Activated B cell treated with CpG ODN at 0.5 μM for 24 hours (primary cell): Measurements from ENCODE around the gene RHOF. TPM values are rescaled to one million over a fixed set of nuclear protein-coding genes. Genes with fewer than 3 reads are reported as not detected.

Experiments used
- ATAC-seq: fragments of 200-7000 bp; cut with Tn5 transposase; one replicate; pipeline ENCODE4 v1.10.0; 2021; ENCODE audit warnings: low read depth, mild to moderate bottlenecking, moderate library complexity
- CTCF ChIA-PET: fragments of 350-600 bp; sonication (Branson Sonifier 250); formaldehyde crosslinking; loops from one replicate; lab custom pipeline; 2021; ENCODE audit warnings: antibody characterized with exemption; lab: Charles Lee
- POLR2A ChIA-PET: fragments of 350-600 bp; sonication (Branson Sonifier 250); formaldehyde crosslinking; loops from one replicate; lab custom pipeline; 2021; ENCODE audit warnings: antibody characterized with exemption; lab: Charles Lee
- DNase-seq: peaks from one replicate; pipeline ENCODE4 v3.0.0; 2022
- H3K27ac Mint-ChIP-seq: one replicate; pipeline ENCODE4 v1.8.0; 2020; ENCODE audit warnings: mixed read lengths
- H3K27me3 Mint-ChIP-seq: one replicate; pipeline ENCODE4 v1.8.0; 2021; ENCODE audit warnings: mixed read lengths
- H3K36me3 Mint-ChIP-seq: one replicate; pipeline ENCODE4 v1.8.0; 2021; ENCODE audit warnings: low read depth, mixed read lengths
- H3K4me1 Mint-ChIP-seq: one replicate; pipeline ENCODE4 v1.8.0; 2021; ENCODE audit warnings: mixed read lengths
- H3K4me3 Mint-ChIP-seq: one replicate; pipeline ENCODE4 v1.8.0; 2020; ENCODE audit warnings: mild to moderate bottlenecking, mixed read lengths
- H3K9me3 Mint-ChIP-seq: one replicate; pipeline ENCODE4 v1.8.0; 2020; ENCODE audit warnings: mixed read lengths
- CTCF ChIP-seq: fragments of 200-600 bp; IDR thresholded peaks from one replicate; pipeline ENCODE4 v1.8.0; 2022; ENCODE audit warnings: antibody characterized with exemption, mild to moderate bottlenecking
- intact Hi-C: fragments of 100-400 bp; cut with micrococcal nuclease; formaldehyde crosslinking; loops from one replicate; pipeline ENCODE4 v1.15.1; 2024
- total RNA-seq: library from RNA; stranded (reverse); gene quantifications from 2 replicates; pipeline ENCODE4 v1.2.3, GENCODE V29; 2022

Gene RHOF
- total RNA-seq, 1 donor from 2014 or later, result 142 TPM

- TF ChIP-seq CTCF, result no peak
- CTCF ChIA-PET, result no interaction called here
- Mint-ChIP-seq H3K9me3 (no peaks in the 10 kb centered on the region), H3K27me3 (no peaks in the 10 kb centered on the region), H3K36me3 (no peaks in the 10 kb centered on the region), H3K4me3 (no peak overlapping the region), H3K27ac (no peak overlapping the region), H3K4me1 (no peaks in the 10 kb centered on the region)
- no peak for ATAC-seq
- DNase-seq, result no peak
- intact Hi-C loops, result no loop called here
- POLR2A ChIA-PET, result interaction anchor here (0.6 kb wide), 1 partner anchor 65 kb away, joined by 8 read pairs; no protein-coding TSS in a partner anchor
Measured at GRCh38 chr12:121740847-121741246, 52.6 kb downstream of the RHOF start.

GRCh38 chr12:121738340-121738858, 55.1 kb downstream of the RHOF start:
- DNase-seq (no peak), ATAC-seq (no peak)
- Mint-ChIP-seq H3K27me3 (no peaks in the 10 kb centered on the region), H3K27ac (no peak overlapping the region), H3K4me3 (no peak overlapping the region), H3K36me3 (no peaks in the 10 kb centered on the region), H3K4me1 (no peaks in the 10 kb centered on the region), H3K9me3 (no peaks in the 10 kb centered on the region)
- intact Hi-C loops, result no loop called here
- TF ChIP-seq CTCF, result no peak
- POLR2A ChIA-PET, result no interaction called here
- CTCF ChIA-PET, result no interaction called here

DNA sequence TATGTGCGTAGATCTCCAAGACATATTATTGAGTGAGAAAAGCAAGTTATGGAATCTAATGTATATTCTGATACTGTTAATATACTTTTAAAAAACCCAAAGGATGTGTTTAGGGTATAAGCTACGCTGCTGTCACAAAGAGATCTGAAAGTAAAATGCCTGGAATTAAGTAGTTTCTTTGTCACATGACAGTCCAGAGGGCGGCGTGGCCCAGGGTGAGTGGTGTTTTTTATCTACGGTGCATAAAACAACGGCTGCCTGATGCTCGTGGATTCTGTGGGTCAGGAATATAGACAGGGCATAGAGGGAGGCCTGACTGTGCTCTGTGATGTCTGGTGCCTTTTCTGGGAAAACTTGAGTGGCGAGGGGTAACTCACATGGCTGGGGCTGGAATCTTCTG, 59.6 kb downstream of the RHOF start:
- intact Hi-C loops, result no loop called here
- H3K9me3 Mint-ChIP-seq, result no peaks in the 10 kb centered on the region
- POLR2A ChIA-PET, result no interaction called here

DNA sequence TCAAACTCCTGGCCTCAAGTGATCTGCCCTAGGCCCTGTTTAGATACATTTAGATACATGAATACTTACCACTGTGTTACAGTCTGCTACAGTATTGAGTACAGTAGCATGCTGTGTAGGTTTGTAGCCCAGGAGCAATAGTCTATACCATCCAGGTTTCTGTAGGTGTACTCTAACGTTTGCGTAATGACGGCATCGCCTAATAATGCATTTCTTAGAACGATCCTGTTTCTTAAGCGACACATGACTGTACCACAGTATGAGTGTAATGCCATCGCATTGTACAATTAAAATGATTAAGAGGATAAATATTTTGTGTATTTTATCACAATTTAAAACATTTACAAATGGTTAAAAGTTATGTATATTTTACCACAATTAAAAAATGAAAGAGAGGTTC, 62.0 kb downstream of the RHOF start:
- TF ChIP-seq CTCF, result no peak
- ATAC-seq, result no peak
- H3K4me3 Mint-ChIP-seq, result no peak overlapping the region
- no peaks in the 10 kb centered on the region for H3K4me1 Mint-ChIP-seq
- intact Hi-C loops, result no loop called here
- H3K9me3 Mint-ChIP-seq, result no peaks in the 10 kb centered on the region
- H3K27me3 Mint-ChIP-seq, result no peaks in the 10 kb centered on the region
- no peak overlapping the region for H3K27ac Mint-ChIP-seq
- no peak for DNase-seq
- ChIA-PET POLR2A (no interaction called here), CTCF (no interaction called here)
- H3K36me3 Mint-ChIP-seq, result no peaks in the 10 kb centered on the region

More for the DNA sequence above, 59.6 kb downstream of the RHOF start:
- Mint-ChIP-seq H3K4me3 (no peak overlapping the region), H3K36me3 (no peaks in the 10 kb centered on the region), H3K27me3 (no peaks in the 10 kb centered on the region), H3K4me1 (no peaks in the 10 kb centered on the region), H3K27ac (no peak overlapping the region)
- CTCF ChIA-PET, result no interaction called here
- DNase-seq (no peak), ATAC-seq (no peak)
- no peak for TF ChIP-seq CTCF

DNA sequence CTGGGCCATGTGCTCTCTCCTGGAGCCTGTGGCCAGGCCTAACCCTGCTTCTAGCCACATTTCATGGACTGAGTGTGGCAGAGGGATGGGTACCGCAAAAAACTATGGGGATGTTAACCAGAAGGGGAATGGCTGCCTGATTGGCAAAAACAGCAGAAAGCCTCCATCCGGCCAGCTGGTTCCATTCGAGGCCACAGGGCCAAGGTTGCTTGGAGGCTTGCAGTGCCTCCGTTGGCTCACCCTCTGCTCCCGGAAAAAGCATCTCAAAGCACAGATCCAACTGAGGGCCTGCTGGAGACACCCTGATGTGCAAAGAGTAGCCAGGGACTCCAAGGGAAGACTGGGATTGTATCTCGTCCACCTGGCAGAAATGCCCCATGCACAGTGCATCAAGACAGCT, 64.5 kb downstream of the RHOF start:
- no peak overlapping the region for H3K27ac Mint-ChIP-seq
- no peaks in the 10 kb centered on the region for H3K9me3 Mint-ChIP-seq
- CTCF ChIA-PET, result no interaction called here
- intact Hi-C loops, result no loop called here
- no peak for ATAC-seq
- no peak overlapping the region for H3K4me3 Mint-ChIP-seq
- H3K27me3 Mint-ChIP-seq, result no peaks in the 10 kb centered on the region
- peaks cover 3% of the 10 kb centered on the region for H3K36me3 Mint-ChIP-seq
- H3K4me1 Mint-ChIP-seq, result no peaks in the 10 kb centered on the region
- POLR2A ChIA-PET, result no interaction called here
- DNase-seq, result no peak
- TF ChIP-seq CTCF, result no peak

Other genes with a start within 250 kb of the RHOF start
- 197 and 236 TPM in 2 replicates for gene KDM2B, start 212.7 kb downstream of the RHOF start, total RNA-seq
- gene ORAI1, start 167.2 kb downstream of the RHOF start, total RNA-seq, result 85.8 and 86.3 TPM in 2 replicates
- gene MORN3, start 124.0 kb downstream of the RHOF start, total RNA-seq, result 0.20 and 0.42 TPM in 2 replicates
- 7.3 and 8.3 TPM in 2 replicates for gene TMEM120B, start 80.9 kb downstream of the RHOF start, total RNA-seq
- gene SETD1B, start 10.3 kb upstream of the RHOF start, total RNA-seq, result 36.0 and 40.3 TPM in 2 replicates
- not detected in 2 replicates for gene HPD, start 65.2 kb upstream of the RHOF start, total RNA-seq
- 35.9 and 40.2 TPM in 2 replicates for gene PSMD9, start 95.1 kb upstream of the RHOF start, total RNA-seq
- 0.91 and 1.2 TPM in 2 replicates for gene CFAP251, start 124.9 kb upstream of the RHOF start, total RNA-seq
- gene BCL7A, start 228.2 kb upstream of the RHOF start, total RNA-seq, result 38.6 and 41.4 TPM in 2 replicates